OCI-LY7 (cell line): ENCODE results near the gene BLTP3B.

Experiments
- CTCF ChIP-seq: fragments of 200-600 bp; sonication (generic); conservative IDR thresholded peaks from 2 replicates; pipeline ENCODE4 v1.5.1; 2014; ENCODE audit warnings: mild to moderate bottlenecking, antibody characterized with exemption, low read length, moderate library complexity, mixed read lengths
- EZH2phosphoT487 ChIP-seq: fragments of 200-600 bp; sonication (generic); IDR thresholded peaks from 2 replicates; pipeline ENCODE4 v1.6.1; 2018; ENCODE audit warnings: low read depth, borderline replicate concordance, mild to moderate bottlenecking, mixed run types, antibody characterized with exemption, low read length, moderate library complexity, mixed read lengths

- TF ChIP-seq CTCF (no peak), EZH2phosphoT487 (no peak)
These were observed 31.8 kb upstream of the BLTP3B start for GRCh38 chr12:100174495-100174894.
